Activated naive CD8-positive, alpha-beta T cell treated with anti-CD3 and anti-CD28 coated beads, Interleukin-2, amount 50 U/mL, for 16 hours (primary cell): ENCODE data around the gene MRPL23.

ENCODE experiments used
- DNase-seq: peaks from one replicate; pipeline ENCODE4 v3.0.0-alpha.2; 2020; ENCODE audit warnings: low read depth, low spot score

Gene MRPL23

GRCh38 chr11:1953489-1954266, 6.5 kb downstream of the MRPL23 start:
- DNase-seq, result no peak

GRCh38 chr11:1958367-1958766, 11.2 kb downstream of the MRPL23 start:
- no peak for DNase-seq

GRCh38 chr11:1959786-1960185, 12.7 kb downstream of the MRPL23 start:
- no peak for DNase-seq

GRCh38 chr11:1963864-1964263, 16.7 kb downstream of the MRPL23 start:
- DNase-seq, result no peak

GRCh38 chr11:1964348-1964747, 17.2 kb downstream of the MRPL23 start:
- DNase-seq, result no peak

- DNase-seq, result no peak
Observed at GRCh38 chr11:1964955-1965354, 17.8 kb downstream of the MRPL23 start.

- no peak for DNase-seq
Observed at GRCh38 chr11:1966531-1966930, 19.4 kb downstream of the MRPL23 start.

GRCh38 chr11:1967641-1968225, 20.6 kb downstream of the MRPL23 start:
- no peak for DNase-seq

GRCh38 chr11:1968454-1969002, 21.4 kb downstream of the MRPL23 start:
- DNase-seq, result no peak

GRCh38 chr11:1969035-1969434, 21.9 kb downstream of the MRPL23 start:
- no peak for DNase-seq

- DNase-seq, result no peak
Observed at GRCh38 chr11:1969776-1970175, 22.6 kb downstream of the MRPL23 start.

- DNase-seq, result no peak
Observed at GRCh38 chr11:1970956-1971355, 23.8 kb downstream of the MRPL23 start.

- DNase-seq, result no peak
Observed at GRCh38 chr11:1975185-1975584, 28.1 kb downstream of the MRPL23 start.

- no peak for DNase-seq
Observed at GRCh38 chr11:1978720-1979473, 31.8 kb downstream of the MRPL23 start.

GRCh38 chr11:1979607-1980006, 32.5 kb downstream of the MRPL23 start:
- no peak for DNase-seq

GRCh38 chr11:1982873-1983600, 35.9 kb downstream of the MRPL23 start:
- no peak for DNase-seq

GRCh38 chr11:1983601-1983961, 36.4 kb downstream of the MRPL23 start:
- DNase-seq, result no peak

GRCh38 chr11:1987024-1987423, 39.9 kb downstream of the MRPL23 start:
- no peak for DNase-seq

GRCh38 chr11:1988174-1988573, 41.0 kb downstream of the MRPL23 start:
- DNase-seq, result no peak

- DNase-seq, result no peak
Observed at GRCh38 chr11:1988667-1989317, 41.7 kb downstream of the MRPL23 start.

- no peak for DNase-seq
Observed at GRCh38 chr11:1989953-1990352, 42.8 kb downstream of the MRPL23 start.
